Esophagus squamous epithelium (tissue), 5 donors: ENCODE data around the gene VSNL1. TPM values are rescaled to one million over a fixed set of nuclear protein-coding genes. Genes with fewer than 3 reads are reported as not detected.

Experiments used
- DNase-seq: peaks from one replicate; lab custom pipeline; 2025; lab: John Stamatoyannopoulos, UW
- H3K27ac ChIP-seq, 4 donors: fragments of 200-600 bp; sonication (generic); one replicate each; pipeline ENCODE4 v1.5.1; 2016 to 2019; ENCODE audit warnings: mild to moderate bottlenecking in 1 of 4
- H3K27me3 ChIP-seq, 4 donors: fragments of 200-600 bp; sonication (generic); 1 replicate in 3 of 4; 2 replicates in 1 of 4; pipeline versions ENCODE4 v1.5.1 to v1.6.0; 2017 to 2021; ENCODE audit warnings: antibody characterized with exemption in 1 of 4
- H3K36me3 ChIP-seq, 3 donors: fragments of 200-600 bp; sonication (generic); one replicate each; pipeline ENCODE4 v1.5.1; 2016 to 2019
- H3K4me1 ChIP-seq, 3 donors: fragments of 200-600 bp; sonication (generic); one replicate each; pipeline ENCODE4 v1.5.1; 2017 to 2019
- H3K4me3 ChIP-seq, 4 donors: fragments of 200-600 bp; sonication (generic); 1 replicate in 3 of 4; 2 replicates in 1 of 4; pipeline ENCODE4 v1.5.1; 2016 to 2019; ENCODE audit warnings: mild to moderate bottlenecking in 2 of 4, moderate library complexity in 1 of 4
- H3K9me3 ChIP-seq, 3 donors: fragments of 200-600 bp; sonication (generic); one replicate each; pipeline ENCODE4 v1.5.1; 2016 to 2019
- POLR2A ChIP-seq, 4 donors: fragments of 450-650 bp; IDR thresholded peaks; one replicate each; pipeline ENCODE4 v1.6.1; 2017; ENCODE audit warnings: antibody characterized with exemption in 4 of 4, mild to moderate bottlenecking in 4 of 4, moderate library complexity in 3 of 4
- WGBS, 2 donors: methylation state at CpG; one replicate each; pipeline ENCODE4 v1.1.5; 2018; 5-methylcytosine and 5-hydroxymethylcytosine counted together
- intact Hi-C: fragments of 100-400 bp; cut with DNase I; formaldehyde crosslinking; loops from one replicate; pipeline ENCODE4 v1.15.0; 2022
- total RNA-seq, 4 donors: library from RNA; depleted of rRNA; stranded (reverse); fragments of >200 nt; gene quantifications; one replicate each; pipeline ENCODE4 v1.1.0, GENCODE V29; 2016
- TF ChIP-seq, protein P1 (sequence below), 6 experiments: fragments of 450-650 bp in 4 of 6; fragments of 200-600 bp in 2 of 6; sonication (generic) in 2 of 6; IDR thresholded peaks; one replicate each; pipeline ENCODE4 v1.5.1; 2016 to 2019; ENCODE audit warnings: antibody characterized with exemption in 6 of 6, mild to moderate bottlenecking in 4 of 6, moderate library complexity in 4 of 6
- donor health status: DM: yes; HTN: yes; CAD: no.

VSNL1 gene
- total RNA-seq, 4 donors from 2014 or later = 39.1 to 88.3 (median 51.0) TPM

DNA sequence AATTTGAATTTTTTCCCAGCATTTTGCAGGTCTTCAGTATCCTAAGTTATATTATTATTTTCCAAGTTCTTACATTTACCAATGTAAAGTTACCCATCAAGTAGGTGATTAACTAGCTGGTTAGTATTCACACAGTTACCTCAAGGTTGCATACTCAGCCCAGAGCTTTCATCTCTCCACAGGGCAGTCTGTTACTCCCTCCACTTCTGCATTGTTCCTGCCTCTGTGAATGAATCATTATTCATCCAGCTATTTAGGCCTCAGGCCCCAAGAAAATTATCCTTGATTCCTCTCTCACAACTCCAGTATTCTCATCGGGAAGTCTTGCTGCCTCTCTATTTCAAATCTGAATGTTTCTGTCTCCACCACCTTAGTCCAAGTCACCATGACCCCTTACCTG lies 121.0 kb downstream of the VSNL1 start:
- no peak for DNase-seq
- WGBS, 2 donors = 67 to 68% methylated on average over 1 of the region's 1 CpG
- H3K27ac ChIP-seq = no peak overlapping the region
- no peaks in the 10 kb centered on the region for H3K4me1 ChIP-seq
- H3K36me3 ChIP-seq = peaks cover 0 to 66% (median 0%) of the 10 kb centered on the region in 3 donors
- no peak overlapping the region for H3K4me3 ChIP-seq
- TF ChIP-seq POLR2A (IDR thresholded peaks at IDR 0.05) = no peak
- TF ChIP-seq, protein P1, sequence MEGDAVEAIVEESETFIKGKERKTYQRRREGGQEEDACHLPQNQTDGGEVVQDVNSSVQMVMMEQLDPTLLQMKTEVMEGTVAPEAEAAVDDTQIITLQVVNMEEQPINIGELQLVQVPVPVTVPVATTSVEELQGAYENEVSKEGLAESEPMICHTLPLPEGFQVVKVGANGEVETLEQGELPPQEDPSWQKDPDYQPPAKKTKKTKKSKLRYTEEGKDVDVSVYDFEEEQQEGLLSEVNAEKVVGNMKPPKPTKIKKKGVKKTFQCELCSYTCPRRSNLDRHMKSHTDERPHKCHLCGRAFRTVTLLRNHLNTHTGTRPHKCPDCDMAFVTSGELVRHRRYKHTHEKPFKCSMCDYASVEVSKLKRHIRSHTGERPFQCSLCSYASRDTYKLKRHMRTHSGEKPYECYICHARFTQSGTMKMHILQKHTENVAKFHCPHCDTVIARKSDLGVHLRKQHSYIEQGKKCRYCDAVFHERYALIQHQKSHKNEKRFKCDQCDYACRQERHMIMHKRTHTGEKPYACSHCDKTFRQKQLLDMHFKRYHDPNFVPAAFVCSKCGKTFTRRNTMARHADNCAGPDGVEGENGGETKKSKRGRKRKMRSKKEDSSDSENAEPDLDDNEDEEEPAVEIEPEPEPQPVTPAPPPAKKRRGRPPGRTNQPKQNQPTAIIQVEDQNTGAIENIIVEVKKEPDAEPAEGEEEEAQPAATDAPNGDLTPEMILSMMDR (IDR thresholded peaks at IDR 0.05) = no peak
- no peaks in the 10 kb centered on the region for H3K27me3 ChIP-seq
- no peaks in the 10 kb centered on the region for H3K9me3 ChIP-seq
- intact Hi-C loops = loop anchor here (10.0 kb wide), 1 partner anchor 887 kb away; no protein-coding TSS in a partner anchor

DNA sequence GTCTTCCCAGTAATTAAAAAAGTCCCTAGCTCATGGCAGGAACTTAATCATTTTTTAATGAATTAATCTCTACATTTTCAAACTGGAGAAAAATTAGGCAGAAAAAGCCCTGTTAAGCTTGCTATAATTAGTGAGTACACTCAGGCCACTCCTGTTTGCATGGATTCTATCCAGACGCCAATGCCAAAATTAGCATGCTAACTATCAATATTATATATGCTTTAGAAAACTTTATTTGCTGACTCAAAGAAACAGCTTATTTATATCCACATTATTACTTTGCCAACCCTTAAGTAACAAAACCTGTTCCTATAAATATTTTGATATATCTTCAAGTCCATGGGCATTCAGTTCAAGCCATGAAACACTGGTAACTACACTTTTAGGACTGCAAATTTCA lies 122.2 kb downstream of the VSNL1 start:
- 80 to 84% methylated on average over 1 of the region's 1 CpG for WGBS, 2 donors
- Histone ChIP-seq H3K36me3 (peaks cover 0 to 66% (median 0%) of the 10 kb centered on the region in 3 donors), H3K4me3 (no peak overlapping the region), H3K27ac (no peak overlapping the region), H3K9me3 (no peaks in the 10 kb centered on the region), H3K27me3 (no peaks in the 10 kb centered on the region), H3K4me1 (no peaks in the 10 kb centered on the region)
- intact Hi-C loops = loop anchor here (10.0 kb wide), 1 partner anchor 888 kb away; no protein-coding TSS in a partner anchor
- TF ChIP-seq POLR2A (IDR thresholded peaks at IDR 0.05) = no peak
- TF ChIP-seq, protein P1 (IDR thresholded peaks at IDR 0.05) = no peak
- no peak for DNase-seq

DNA sequence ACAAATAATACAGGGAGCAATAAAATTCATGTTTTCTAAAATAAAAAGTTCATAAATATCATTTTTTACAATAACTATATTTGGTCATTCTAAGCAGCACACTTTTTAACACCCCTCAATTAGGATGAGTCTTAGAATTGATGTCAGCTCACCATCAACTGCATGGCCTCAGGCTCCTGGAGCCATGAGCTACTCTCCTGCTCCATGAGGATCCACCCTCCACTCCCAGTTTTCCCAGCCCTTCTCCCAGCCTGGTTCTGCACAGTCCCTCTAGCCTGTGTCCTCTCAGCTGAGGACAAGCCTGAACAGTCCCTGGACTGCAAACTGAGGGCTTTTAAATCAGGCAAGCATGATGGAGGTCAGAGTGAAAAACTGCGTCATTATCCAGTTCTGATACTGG lies 124.0 kb downstream of the VSNL1 start:
- no peaks in the 10 kb centered on the region for H3K27me3 ChIP-seq
- TF ChIP-seq, protein P1 (IDR thresholded peaks at IDR 0.05) = no peak
- TF ChIP-seq POLR2A (IDR thresholded peaks at IDR 0.05) = no peak
- intact Hi-C loops = loop anchor here (10.0 kb wide), 1 partner anchor 890 kb away; no protein-coding TSS in a partner anchor
- H3K27ac ChIP-seq = no peak overlapping the region
- H3K36me3 ChIP-seq = peaks cover 0 to 79% (median 0%) of the 10 kb centered on the region in 3 donors
- H3K9me3 ChIP-seq = no peaks in the 10 kb centered on the region
- no peak for DNase-seq
- H3K4me1 ChIP-seq = no peaks in the 10 kb centered on the region
- WGBS, 2 donors = 100% methylated on average over 1 of the region's 1 CpG
- H3K4me3 ChIP-seq = no peak overlapping the region

DNA sequence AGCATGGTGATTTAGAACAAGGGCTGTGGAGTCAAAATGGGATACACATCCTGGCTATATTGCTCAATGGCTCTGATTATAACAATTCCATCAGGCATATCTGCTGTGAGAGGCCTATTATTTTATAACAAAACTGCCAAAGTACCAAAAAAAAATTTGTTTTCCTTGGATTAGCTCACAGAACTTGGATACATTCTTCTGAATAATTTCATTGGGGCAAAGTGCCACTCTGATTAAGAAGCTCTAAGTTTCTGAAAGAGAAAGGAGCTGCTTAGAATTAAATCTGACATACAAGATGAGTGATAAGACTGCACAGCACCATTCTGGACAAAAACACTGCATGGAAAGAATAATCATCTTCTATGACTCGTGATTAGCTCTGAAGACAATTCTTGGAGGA lies 127.4 kb downstream of the VSNL1 start:
- intact Hi-C loops = loop anchor here (10.0 kb wide), 1 partner anchor 893 kb away; no protein-coding TSS in a partner anchor
- H3K27ac ChIP-seq = no peak overlapping the region
- TF ChIP-seq, protein P1 (IDR thresholded peaks at IDR 0.05) = no peak
- no peak for TF ChIP-seq POLR2A (IDR thresholded peaks at IDR 0.05)
- no peaks in the 10 kb centered on the region for H3K27me3 ChIP-seq
- 76 to 81% methylated on average over 1 of the region's 1 CpG for WGBS, 2 donors
- H3K36me3 ChIP-seq = peaks cover 0 to 71% (median 0%) of the 10 kb centered on the region in 3 donors
- no peak for DNase-seq
- no peaks in the 10 kb centered on the region for H3K9me3 ChIP-seq
- no peak overlapping the region for H3K4me3 ChIP-seq
- no peaks in the 10 kb centered on the region for H3K4me1 ChIP-seq

DNA sequence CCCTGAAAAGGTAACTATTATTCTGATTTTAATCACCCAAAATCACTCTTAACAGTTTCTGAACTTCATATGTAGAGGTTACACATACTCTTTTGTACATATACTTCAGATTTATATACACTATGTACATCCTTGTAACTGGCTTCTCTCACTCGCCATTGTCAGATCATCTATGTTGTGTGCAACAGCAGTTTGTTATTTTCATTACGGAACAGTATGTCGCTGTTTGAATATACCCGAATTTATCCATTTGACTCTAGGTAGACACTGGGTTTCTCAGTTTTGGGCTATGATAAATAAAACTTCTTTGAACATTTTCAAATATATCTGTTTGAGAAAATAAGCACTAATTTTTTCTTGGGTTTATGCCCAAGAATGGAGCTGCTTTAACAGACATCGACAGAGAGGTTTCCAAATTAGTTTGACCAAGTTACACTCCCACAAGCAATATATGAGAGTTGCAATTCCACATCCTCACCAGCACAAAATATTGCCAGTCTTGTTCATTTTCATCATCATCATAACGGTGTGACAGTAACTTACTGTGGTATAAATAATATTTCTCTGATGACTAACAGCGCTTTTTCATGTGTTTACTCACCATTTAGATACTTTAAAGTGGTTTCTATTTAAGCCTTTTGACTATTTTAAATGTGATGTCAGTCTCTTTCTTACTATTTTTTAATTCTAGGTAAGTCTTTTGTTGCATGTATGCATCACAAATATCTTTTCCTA lies 132.3 kb downstream of the VSNL1 start:
- TF ChIP-seq, protein P1 (IDR thresholded peaks at IDR 0.05) = no peak
- no peak for TF ChIP-seq POLR2A (IDR thresholded peaks at IDR 0.05)
- no peaks in the 10 kb centered on the region for H3K9me3 ChIP-seq
- DNase-seq = no peak
- no peak overlapping the region for H3K4me3 ChIP-seq
- no peaks in the 10 kb centered on the region for H3K27me3 ChIP-seq
- H3K27ac ChIP-seq = no peak overlapping the region
- H3K36me3 ChIP-seq = peaks cover 0 to 54% (median 0%) of the 10 kb centered on the region in 3 donors
- WGBS, 2 donors = 66 to 69% methylated on average over 7 of the region's 7 CpGs
- H3K4me1 ChIP-seq = no peaks in the 10 kb centered on the region
- intact Hi-C loops = no loop called here
